Liver (tissue), 9 donors: Measurements from ENCODE around the gene CNGA4. TPM values are rescaled to one million over a fixed set of nuclear protein-coding genes. Genes with fewer than 3 reads are reported as not detected.

Source experiments
- DNase-seq: peaks from one replicate; pipeline ENCODE4 v3.0.0-alpha.2; 2017; ENCODE audit warnings: low spot score
- H3K27ac ChIP-seq, 2 donors: one replicate each; pipeline ENCODE4 v1.7.0; 2013; ENCODE audit warnings: inconsistent platforms in 2 of 2, low read length in 2 of 2, control low read depth in 1 of 2, low read depth in 1 of 2, mild to moderate bottlenecking in 1 of 2
- H3K27me3 ChIP-seq, 4 donors: one replicate each; pipeline versions ENCODE4 v1.6.1 to v1.7.0; 2013; ENCODE audit warnings: low read length in 3 of 4, inconsistent platforms in 1 of 4, mild to moderate bottlenecking in 1 of 4, moderate library complexity in 1 of 4; ENCODE audit not compliant: control insufficient read depth in 4 of 4, insufficient read depth in 4 of 4
- H3K36me3 ChIP-seq, 4 donors: one replicate each; pipeline versions ENCODE4 v1.6.1 to v1.7.0; 2013; ENCODE audit warnings: low read length in 3 of 4, mild to moderate bottlenecking in 3 of 4, low read depth in 1 of 4, moderate library complexity in 1 of 4; ENCODE audit not compliant: control insufficient read depth in 4 of 4, insufficient read depth in 3 of 4
- H3K4me1 ChIP-seq, 4 donors: one replicate each; pipeline versions ENCODE4 v1.6.1 to v1.7.0; 2013; ENCODE audit warnings: low read length in 3 of 4, mild to moderate bottlenecking in 3 of 4, moderate library complexity in 1 of 4; ENCODE audit not compliant: control insufficient read depth in 4 of 4, insufficient read depth in 4 of 4
- H3K4me3 ChIP-seq, 3 donors: one replicate each; pipeline versions ENCODE4 v1.6.1 to v1.7.0; 2013; ENCODE audit warnings: low read length in 3 of 3, control low read depth in 1 of 3, low read depth in 1 of 3, mild to moderate bottlenecking in 1 of 3
- H3K9ac ChIP-seq, 2 donors: one replicate each; pipeline ENCODE4 v1.7.0; 2013; ENCODE audit warnings: low read length in 2 of 2, mild to moderate bottlenecking in 2 of 2, moderate library complexity in 2 of 2, control low read depth in 1 of 2, low read depth in 1 of 2
- H3K9me3 ChIP-seq, 4 donors: one replicate each; pipeline versions ENCODE4 v1.6.1 to v1.7.0; 2013; ENCODE audit warnings: low read length in 3 of 4; ENCODE audit not compliant: control insufficient read depth in 4 of 4
- EGR1 ChIP-seq, 2 donors: IDR thresholded peaks; 2 replicates each; pipeline ENCODE4 v1.6.1; 2016 to 2018; ENCODE audit warnings: antibody characterized with exemption in 2 of 2, low read depth in 2 of 2
- FOXA1 ChIP-seq: IDR thresholded peaks from 2 replicates; pipeline ENCODE4 v1.6.1; 2016; ENCODE audit warnings: antibody characterized with exemption
- FOXA2 ChIP-seq: IDR thresholded peaks from 2 replicates; pipeline ENCODE4 v1.6.1; 2016; ENCODE audit warnings: antibody characterized with exemption
- GABPA ChIP-seq, 2 donors: IDR thresholded peaks in 1 of 2; conservative IDR thresholded peaks in 1 of 2; 2 replicates each; pipeline ENCODE4 v1.6.1; 2016; ENCODE audit warnings: antibody characterized with exemption in 2 of 2, mild to moderate bottlenecking in 1 of 2, moderate library complexity in 1 of 2
- HNF4A ChIP-seq, 2 donors: conservative IDR thresholded peaks; 2 replicates each; pipeline ENCODE4 v1.6.1; 2016; ENCODE audit warnings: antibody characterized with exemption in 2 of 2, mild to moderate bottlenecking in 2 of 2
- HNF4G ChIP-seq: IDR thresholded peaks from 2 replicates; pipeline ENCODE4 v1.6.1; 2016; ENCODE audit warnings: antibody characterized with exemption
- JUND ChIP-seq, 2 donors: IDR thresholded peaks; 2 replicates each; pipeline ENCODE4 v1.6.1; 2016; ENCODE audit warnings: antibody characterized with exemption in 2 of 2
- NR2F2 ChIP-seq: IDR thresholded peaks from 2 replicates; pipeline ENCODE4 v1.6.1; 2016; ENCODE audit warnings: antibody characterized with exemption
- RAD21 ChIP-seq, 2 donors: IDR thresholded peaks; 2 replicates each; pipeline ENCODE4 v1.6.1; 2016; ENCODE audit warnings: antibody characterized with exemption in 2 of 2, mild to moderate bottlenecking in 2 of 2
- RXRA ChIP-seq, 2 donors: IDR thresholded peaks; 2 replicates each; pipeline ENCODE4 v1.6.1; 2017 to 2018; ENCODE audit warnings: antibody characterized with exemption in 2 of 2, mild to moderate bottlenecking in 1 of 2
- SP1 ChIP-seq: IDR thresholded peaks from 2 replicates; pipeline ENCODE4 v1.6.1; 2018; ENCODE audit warnings: antibody characterized with exemption, mild to moderate bottlenecking
- TAF1 ChIP-seq: conservative IDR thresholded peaks from 2 replicates; pipeline ENCODE4 v1.6.1; 2016; ENCODE audit warnings: antibody characterized with exemption, mild to moderate bottlenecking
- YY1 ChIP-seq: IDR thresholded peaks from 2 replicates; pipeline ENCODE4 v1.6.1; 2016; ENCODE audit warnings: antibody characterized with exemption, mild to moderate bottlenecking
- WGBS: extraction: QIAGEN DNeasy Blood & Tissue Kit; methylation state at CpG from one replicate; pipeline ENCODE4 v1.1.7; 2013; 5-methylcytosine and 5-hydroxymethylcytosine counted together
- polyA plus RNA-seq, 2 donors: library from polyadenylated mRNA; stranded (reverse) in 1 of 2; unstranded in 1 of 2; fragments of 200-250 nt in 1 of 2; fragments of >200 nt in 1 of 2; fragmentation: Nextera tagmentation in 1 of 2; extraction: Ambion mirVana in 1 of 2; gene quantifications; one replicate each; pipeline versions ENCODE4 v1.2.1 to v1.2.3, GENCODE V29; 2013 to 2015
- total RNA-seq, 2 donors: library from RNA; depleted of rRNA; stranded (reverse); fragments of >200 nt; gene quantifications; one replicate each; pipeline ENCODE4 v1.2.3, GENCODE V29; 2014
- TF ChIP-seq, protein P1 (sequence below): fragments of 150-350 bp; IDR thresholded peaks from 2 replicates; pipeline ENCODE4 v1.5.1; 2017; ENCODE audit warnings: improper control_type of control experiment, low read depth, low read length; ENCODE audit not compliant: missing input control
- TF ChIP-seq, protein P2 (sequence below): IDR thresholded peaks from 2 replicates; pipeline ENCODE4 v1.6.1; 2016; ENCODE audit warnings: antibody characterized with exemption
- TF ChIP-seq, protein P3 (sequence below): IDR thresholded peaks from 2 replicates; pipeline ENCODE4 v1.6.1; 2016; ENCODE audit warnings: antibody characterized with exemption, mild to moderate bottlenecking
- TF ChIP-seq, protein P4 (sequence below): IDR thresholded peaks from 2 replicates; pipeline ENCODE4 v1.6.1; 2016; ENCODE audit warnings: antibody characterized with exemption
- TF ChIP-seq, protein P5 (sequence below): IDR thresholded peaks from 2 replicates; pipeline ENCODE4 v1.6.1; 2016; ENCODE audit warnings: antibody characterized with exemption
- donor health status: healthy.
- donor health status: healthy.
- donor health status: healthy.
- donor health status: healthy.
- donor health status: healthy.

CNGA4 gene
- total and polyA plus RNA-seq, 4 donors, result 0.09 TPM; not detected in 3

DNA sequence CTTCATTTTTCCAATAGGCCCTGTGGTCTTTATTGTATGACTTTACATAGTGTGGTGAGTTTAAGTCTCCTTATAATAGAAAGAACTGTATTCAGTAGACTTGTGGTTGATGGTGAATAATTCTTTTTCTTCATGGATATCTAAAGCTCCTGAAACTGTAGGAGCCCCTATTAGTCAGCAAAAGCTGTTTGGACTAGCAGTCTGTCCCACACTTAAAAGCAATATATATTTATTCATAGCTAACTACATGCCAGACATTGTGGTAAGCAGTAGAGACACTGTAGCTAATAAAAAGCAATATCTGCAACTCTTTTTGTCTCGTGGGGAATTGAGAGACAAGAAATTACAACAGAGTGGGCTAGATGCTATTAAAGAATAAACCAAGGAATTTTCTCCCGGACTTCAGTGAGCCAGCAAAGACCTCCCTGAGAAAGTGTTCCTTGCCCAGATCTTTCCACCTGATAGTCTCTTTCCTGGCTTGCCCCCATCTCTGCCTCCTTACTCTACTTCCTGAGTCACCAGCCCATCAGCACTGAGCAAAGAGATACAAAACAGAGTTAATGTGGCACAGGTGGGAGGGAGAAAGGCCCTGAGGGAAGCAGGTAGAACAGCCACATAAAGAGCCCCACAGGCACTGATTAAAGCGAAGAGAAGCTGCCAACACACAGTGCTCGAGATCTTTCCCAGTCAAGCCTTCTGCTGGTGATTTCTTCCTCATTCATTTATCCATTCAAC lies 41.3 kb upstream of the CNGA4 start:
- H3K4me3 ChIP-seq, result no peak overlapping the region
- H3K9me3 ChIP-seq, result no peaks in the 10 kb centered on the region
- peaks cover 0 to 2% (median 0%) of the 10 kb centered on the region in 4 donors for H3K36me3 ChIP-seq
- no peak for DNase-seq
- no peaks in the 10 kb centered on the region for H3K27me3 ChIP-seq
- no peaks in the 10 kb centered on the region for H3K4me1 ChIP-seq
- H3K9ac ChIP-seq, result no peak overlapping the region
- 94% methylated on average over 4 of the region's 4 CpGs for WGBS
- H3K27ac ChIP-seq, result no peak overlapping the region
- TF ChIP-seq, protein P1, sequence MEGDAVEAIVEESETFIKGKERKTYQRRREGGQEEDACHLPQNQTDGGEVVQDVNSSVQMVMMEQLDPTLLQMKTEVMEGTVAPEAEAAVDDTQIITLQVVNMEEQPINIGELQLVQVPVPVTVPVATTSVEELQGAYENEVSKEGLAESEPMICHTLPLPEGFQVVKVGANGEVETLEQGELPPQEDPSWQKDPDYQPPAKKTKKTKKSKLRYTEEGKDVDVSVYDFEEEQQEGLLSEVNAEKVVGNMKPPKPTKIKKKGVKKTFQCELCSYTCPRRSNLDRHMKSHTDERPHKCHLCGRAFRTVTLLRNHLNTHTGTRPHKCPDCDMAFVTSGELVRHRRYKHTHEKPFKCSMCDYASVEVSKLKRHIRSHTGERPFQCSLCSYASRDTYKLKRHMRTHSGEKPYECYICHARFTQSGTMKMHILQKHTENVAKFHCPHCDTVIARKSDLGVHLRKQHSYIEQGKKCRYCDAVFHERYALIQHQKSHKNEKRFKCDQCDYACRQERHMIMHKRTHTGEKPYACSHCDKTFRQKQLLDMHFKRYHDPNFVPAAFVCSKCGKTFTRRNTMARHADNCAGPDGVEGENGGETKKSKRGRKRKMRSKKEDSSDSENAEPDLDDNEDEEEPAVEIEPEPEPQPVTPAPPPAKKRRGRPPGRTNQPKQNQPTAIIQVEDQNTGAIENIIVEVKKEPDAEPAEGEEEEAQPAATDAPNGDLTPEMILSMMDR, result no peak
- TF ChIP-seq RAD21 (IDR thresholded peaks at IDR 0.05), result no peak
- TF ChIP-seq FOXA2, result no peak
- TF ChIP-seq TAF1, result no peak
- TF ChIP-seq, protein P2, sequence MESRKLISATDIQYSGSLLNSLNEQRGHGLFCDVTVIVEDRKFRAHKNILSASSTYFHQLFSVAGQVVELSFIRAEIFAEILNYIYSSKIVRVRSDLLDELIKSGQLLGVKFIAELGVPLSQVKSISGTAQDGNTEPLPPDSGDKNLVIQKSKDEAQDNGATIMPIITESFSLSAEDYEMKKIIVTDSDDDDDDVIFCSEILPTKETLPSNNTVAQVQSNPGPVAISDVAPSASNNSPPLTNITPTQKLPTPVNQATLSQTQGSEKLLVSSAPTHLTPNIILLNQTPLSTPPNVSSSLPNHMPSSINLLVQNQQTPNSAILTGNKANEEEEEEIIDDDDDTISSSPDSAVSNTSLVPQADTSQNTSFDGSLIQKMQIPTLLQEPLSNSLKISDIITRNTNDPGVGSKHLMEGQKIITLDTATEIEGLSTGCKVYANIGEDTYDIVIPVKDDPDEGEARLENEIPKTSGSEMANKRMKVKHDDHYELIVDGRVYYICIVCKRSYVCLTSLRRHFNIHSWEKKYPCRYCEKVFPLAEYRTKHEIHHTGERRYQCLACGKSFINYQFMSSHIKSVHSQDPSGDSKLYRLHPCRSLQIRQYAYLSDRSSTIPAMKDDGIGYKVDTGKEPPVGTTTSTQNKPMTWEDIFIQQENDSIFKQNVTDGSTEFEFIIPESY, result no peak
- TF ChIP-seq, protein P3, sequence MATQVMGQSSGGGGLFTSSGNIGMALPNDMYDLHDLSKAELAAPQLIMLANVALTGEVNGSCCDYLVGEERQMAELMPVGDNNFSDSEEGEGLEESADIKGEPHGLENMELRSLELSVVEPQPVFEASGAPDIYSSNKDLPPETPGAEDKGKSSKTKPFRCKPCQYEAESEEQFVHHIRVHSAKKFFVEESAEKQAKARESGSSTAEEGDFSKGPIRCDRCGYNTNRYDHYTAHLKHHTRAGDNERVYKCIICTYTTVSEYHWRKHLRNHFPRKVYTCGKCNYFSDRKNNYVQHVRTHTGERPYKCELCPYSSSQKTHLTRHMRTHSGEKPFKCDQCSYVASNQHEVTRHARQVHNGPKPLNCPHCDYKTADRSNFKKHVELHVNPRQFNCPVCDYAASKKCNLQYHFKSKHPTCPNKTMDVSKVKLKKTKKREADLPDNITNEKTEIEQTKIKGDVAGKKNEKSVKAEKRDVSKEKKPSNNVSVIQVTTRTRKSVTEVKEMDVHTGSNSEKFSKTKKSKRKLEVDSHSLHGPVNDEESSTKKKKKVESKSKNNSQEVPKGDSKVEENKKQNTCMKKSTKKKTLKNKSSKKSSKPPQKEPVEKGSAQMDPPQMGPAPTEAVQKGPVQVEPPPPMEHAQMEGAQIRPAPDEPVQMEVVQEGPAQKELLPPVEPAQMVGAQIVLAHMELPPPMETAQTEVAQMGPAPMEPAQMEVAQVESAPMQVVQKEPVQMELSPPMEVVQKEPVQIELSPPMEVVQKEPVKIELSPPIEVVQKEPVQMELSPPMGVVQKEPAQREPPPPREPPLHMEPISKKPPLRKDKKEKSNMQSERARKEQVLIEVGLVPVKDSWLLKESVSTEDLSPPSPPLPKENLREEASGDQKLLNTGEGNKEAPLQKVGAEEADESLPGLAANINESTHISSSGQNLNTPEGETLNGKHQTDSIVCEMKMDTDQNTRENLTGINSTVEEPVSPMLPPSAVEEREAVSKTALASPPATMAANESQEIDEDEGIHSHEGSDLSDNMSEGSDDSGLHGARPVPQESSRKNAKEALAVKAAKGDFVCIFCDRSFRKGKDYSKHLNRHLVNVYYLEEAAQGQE, result no peak
- no peak for TF ChIP-seq NR2F2
- no peak for TF ChIP-seq JUND (IDR thresholded peaks at IDR 0.05)
- TF ChIP-seq EGR1 (IDR thresholded peaks at IDR 0.05; ENCODE audit: low read depth in 2 of 2), result no peak
- TF ChIP-seq, protein P4, sequence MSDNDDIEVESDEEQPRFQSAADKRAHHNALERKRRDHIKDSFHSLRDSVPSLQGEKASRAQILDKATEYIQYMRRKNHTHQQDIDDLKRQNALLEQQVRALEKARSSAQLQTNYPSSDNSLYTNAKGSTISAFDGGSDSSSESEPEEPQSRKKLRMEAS, result no peak
- no peak for TF ChIP-seq YY1
- no peak for TF ChIP-seq SP1
- no peak for TF ChIP-seq HNF4G
- TF ChIP-seq FOXA1, result no peak
- TF ChIP-seq HNF4A (conservative IDR thresholded peaks at IDR 0.05), result no peak
- TF ChIP-seq, protein P5, sequence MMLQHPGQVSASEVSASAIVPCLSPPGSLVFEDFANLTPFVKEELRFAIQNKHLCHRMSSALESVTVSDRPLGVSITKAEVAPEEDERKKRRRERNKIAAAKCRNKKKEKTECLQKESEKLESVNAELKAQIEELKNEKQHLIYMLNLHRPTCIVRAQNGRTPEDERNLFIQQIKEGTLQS, result no peak
- TF ChIP-seq RXRA (IDR thresholded peaks at IDR 0.05), result no peak
- no peak for TF ChIP-seq GABPA (IDR thresholded peaks at IDR 0.05 in 1 of 2, conservative IDR thresholded peaks at IDR 0.05 in 1 of 2)
